HG03354 (cell line): ENCODE data around the gene OLFM3.

ENCODE experiments used
- ATAC-seq: cut with Tn5 transposase; IDR thresholded peaks from one replicate; pipeline ENCODE4 v1.9.1; 2021; ENCODE audit warnings: mild to moderate bottlenecking; ENCODE audit not compliant: unreplicated experiment, poor library complexity, severe bottlenecking

OLFM3 gene

GRCh38 chr1:101873672-101874071 lies 123.1 kb downstream of the OLFM3 start:
- no peak for ATAC-seq

- no peak for ATAC-seq
Observed at GRCh38 chr1:101859941-101860340, 136.8 kb downstream of the OLFM3 start.

GRCh38 chr1:101854271-101854670 lies 142.5 kb downstream of the OLFM3 start:
- ATAC-seq, result no peak

GRCh38 chr1:101852936-101853335 lies 143.8 kb downstream of the OLFM3 start:
- ATAC-seq, result no peak

- no peak for ATAC-seq
Observed at GRCh38 chr1:101849356-101849755, 147.4 kb downstream of the OLFM3 start.

GRCh38 chr1:101847626-101848025 lies 149.1 kb downstream of the OLFM3 start:
- ATAC-seq, result no peak

- ATAC-seq, result no peak
Observed at GRCh38 chr1:101846820-101847219, 149.9 kb downstream of the OLFM3 start.

GRCh38 chr1:101843160-101843559 lies 153.6 kb downstream of the OLFM3 start:
- no peak for ATAC-seq

GRCh38 chr1:101841824-101842223 lies 154.9 kb downstream of the OLFM3 start:
- no peak for ATAC-seq

GRCh38 chr1:101835988-101836387 lies 160.7 kb downstream of the OLFM3 start:
- ATAC-seq, result no peak

GRCh38 chr1:101833312-101833711 lies 163.4 kb downstream of the OLFM3 start:
- ATAC-seq, result no peak

- ATAC-seq, result no peak
Observed at GRCh38 chr1:101826416-101826815, 170.3 kb downstream of the OLFM3 start.

- peak; percentile 54 for ATAC-seq
Observed at GRCh38 chr1:101820071-101820470, 176.7 kb downstream of the OLFM3 start.

GRCh38 chr1:101816262-101816661 lies 180.5 kb downstream of the OLFM3 start:
- no peak for ATAC-seq

GRCh38 chr1:101798417-101798816 lies 198.3 kb downstream of the OLFM3 start:
- ATAC-seq, result no peak

- ATAC-seq, result no peak
Observed at GRCh38 chr1:101797722-101798121, 199.0 kb downstream of the OLFM3 start.

GRCh38 chr1:101781201-101781831 lies 215.4 kb downstream of the OLFM3 start:
- ATAC-seq, result no peak

GRCh38 chr1:101769520-101769919 lies 227.2 kb downstream of the OLFM3 start:
- peak; percentile 95 for ATAC-seq

- ATAC-seq, result no peak
Observed at GRCh38 chr1:101757985-101758384, 238.7 kb downstream of the OLFM3 start.

GRCh38 chr1:101756411-101756810 lies 240.3 kb downstream of the OLFM3 start:
- ATAC-seq, result no peak
